HL-60 (cell line): ENCODE results near the gene PEX6.

Experiments
- DNase-seq, 2 experiments: peaks; one replicate each; pipeline ENCODE4 v3.0.0-alpha.2; 2010 to 2020; ENCODE audit warnings: low read depth in 1 of 2, low spot score in 1 of 2
- H3K27ac ChIP-seq: fragments of 250-450 bp; sonication (Bioruptor Pico); replicated peaks from 2 replicates; pipeline ENCODE4 v1.5.1; 2020; ENCODE audit warnings: mild to moderate bottlenecking, moderate library complexity
- H3K27me3 ChIP-seq: fragments of 250-450 bp; sonication (Bioruptor Pico); 2 replicates; pipeline ENCODE4 v1.5.1; 2021; ENCODE audit warnings: mild to moderate bottlenecking, moderate library complexity; ENCODE audit not compliant: insufficient read depth, poor library complexity, severe bottlenecking
- H3K4me3 ChIP-seq: replicated peaks from 2 replicates; pipeline ENCODE4 v1.5.1; 2011; ENCODE audit warnings: mild to moderate bottlenecking, control low read depth, low read length; ENCODE audit not compliant: insufficient read depth
- GABPA ChIP-seq: IDR thresholded peaks from 2 replicates; pipeline ENCODE4 v1.6.1; 2012; ENCODE audit warnings: low read depth
- POLR2AphosphoS5 ChIP-seq: IDR thresholded peaks from 2 replicates; pipeline ENCODE4 v1.6.1; 2012; ENCODE audit warnings: low read depth
- SPI1 ChIP-seq: IDR thresholded peaks from 2 replicates; pipeline ENCODE4 v1.6.1; 2012; ENCODE audit warnings: low read depth, mild to moderate bottlenecking, borderline replicate concordance
- TF ChIP-seq, protein P1 (sequence below): IDR thresholded peaks from one replicate; pipeline ENCODE4 v1.5.1; 2011; ENCODE audit warnings: low read length, control low read depth, inconsistent platforms; ENCODE audit not compliant: insufficient read depth
- TF ChIP-seq, protein P2 (sequence below): IDR thresholded peaks from 2 replicates; pipeline ENCODE4 v1.6.1; 2012; ENCODE audit warnings: low read depth; ENCODE audit not compliant: insufficient replicate concordance

PEX6 gene

GRCh38 chr6:43012364-43012763, 33.4 kb upstream of the PEX6 start:
- H3K27me3 ChIP-seq, result no peaks in the 10 kb centered on the region
- TF ChIP-seq SPI1 (no peak), GABPA (no peak), POLR2AphosphoS5 (no peak)
- TF ChIP-seq, protein P1, sequence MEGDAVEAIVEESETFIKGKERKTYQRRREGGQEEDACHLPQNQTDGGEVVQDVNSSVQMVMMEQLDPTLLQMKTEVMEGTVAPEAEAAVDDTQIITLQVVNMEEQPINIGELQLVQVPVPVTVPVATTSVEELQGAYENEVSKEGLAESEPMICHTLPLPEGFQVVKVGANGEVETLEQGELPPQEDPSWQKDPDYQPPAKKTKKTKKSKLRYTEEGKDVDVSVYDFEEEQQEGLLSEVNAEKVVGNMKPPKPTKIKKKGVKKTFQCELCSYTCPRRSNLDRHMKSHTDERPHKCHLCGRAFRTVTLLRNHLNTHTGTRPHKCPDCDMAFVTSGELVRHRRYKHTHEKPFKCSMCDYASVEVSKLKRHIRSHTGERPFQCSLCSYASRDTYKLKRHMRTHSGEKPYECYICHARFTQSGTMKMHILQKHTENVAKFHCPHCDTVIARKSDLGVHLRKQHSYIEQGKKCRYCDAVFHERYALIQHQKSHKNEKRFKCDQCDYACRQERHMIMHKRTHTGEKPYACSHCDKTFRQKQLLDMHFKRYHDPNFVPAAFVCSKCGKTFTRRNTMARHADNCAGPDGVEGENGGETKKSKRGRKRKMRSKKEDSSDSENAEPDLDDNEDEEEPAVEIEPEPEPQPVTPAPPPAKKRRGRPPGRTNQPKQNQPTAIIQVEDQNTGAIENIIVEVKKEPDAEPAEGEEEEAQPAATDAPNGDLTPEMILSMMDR, result no peak
- TF ChIP-seq, protein P2, sequence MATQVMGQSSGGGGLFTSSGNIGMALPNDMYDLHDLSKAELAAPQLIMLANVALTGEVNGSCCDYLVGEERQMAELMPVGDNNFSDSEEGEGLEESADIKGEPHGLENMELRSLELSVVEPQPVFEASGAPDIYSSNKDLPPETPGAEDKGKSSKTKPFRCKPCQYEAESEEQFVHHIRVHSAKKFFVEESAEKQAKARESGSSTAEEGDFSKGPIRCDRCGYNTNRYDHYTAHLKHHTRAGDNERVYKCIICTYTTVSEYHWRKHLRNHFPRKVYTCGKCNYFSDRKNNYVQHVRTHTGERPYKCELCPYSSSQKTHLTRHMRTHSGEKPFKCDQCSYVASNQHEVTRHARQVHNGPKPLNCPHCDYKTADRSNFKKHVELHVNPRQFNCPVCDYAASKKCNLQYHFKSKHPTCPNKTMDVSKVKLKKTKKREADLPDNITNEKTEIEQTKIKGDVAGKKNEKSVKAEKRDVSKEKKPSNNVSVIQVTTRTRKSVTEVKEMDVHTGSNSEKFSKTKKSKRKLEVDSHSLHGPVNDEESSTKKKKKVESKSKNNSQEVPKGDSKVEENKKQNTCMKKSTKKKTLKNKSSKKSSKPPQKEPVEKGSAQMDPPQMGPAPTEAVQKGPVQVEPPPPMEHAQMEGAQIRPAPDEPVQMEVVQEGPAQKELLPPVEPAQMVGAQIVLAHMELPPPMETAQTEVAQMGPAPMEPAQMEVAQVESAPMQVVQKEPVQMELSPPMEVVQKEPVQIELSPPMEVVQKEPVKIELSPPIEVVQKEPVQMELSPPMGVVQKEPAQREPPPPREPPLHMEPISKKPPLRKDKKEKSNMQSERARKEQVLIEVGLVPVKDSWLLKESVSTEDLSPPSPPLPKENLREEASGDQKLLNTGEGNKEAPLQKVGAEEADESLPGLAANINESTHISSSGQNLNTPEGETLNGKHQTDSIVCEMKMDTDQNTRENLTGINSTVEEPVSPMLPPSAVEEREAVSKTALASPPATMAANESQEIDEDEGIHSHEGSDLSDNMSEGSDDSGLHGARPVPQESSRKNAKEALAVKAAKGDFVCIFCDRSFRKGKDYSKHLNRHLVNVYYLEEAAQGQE, result no peak
- no peak for DNase-seq
- no peak overlapping the region for H3K4me3 ChIP-seq
- H3K27ac ChIP-seq, result no peak overlapping the region

- no peak overlapping the region for H3K27ac ChIP-seq
- H3K27me3 ChIP-seq, result no peaks in the 10 kb centered on the region
- DNase-seq, result no peak
- no peak overlapping the region for H3K4me3 ChIP-seq
- no peak for TF ChIP-seq GABPA
- TF ChIP-seq, protein P2, result no peak
- TF ChIP-seq, protein P1, result no peak
Observed at GRCh38 chr6:43011207-43011606, 32.2 kb upstream of the PEX6 start.

GRCh38 chr6:43009124-43009523, 30.1 kb upstream of the PEX6 start:
- peak in 1 of 2 experiments; percentile 53 for DNase-seq
- Histone ChIP-seq H3K27ac (no peak overlapping the region), H3K27me3 (no peaks in the 10 kb centered on the region), H3K4me3 (no peak overlapping the region)
- no peak for TF ChIP-seq SPI1
- TF ChIP-seq, protein P1, result peak; percentile 76

DNA sequence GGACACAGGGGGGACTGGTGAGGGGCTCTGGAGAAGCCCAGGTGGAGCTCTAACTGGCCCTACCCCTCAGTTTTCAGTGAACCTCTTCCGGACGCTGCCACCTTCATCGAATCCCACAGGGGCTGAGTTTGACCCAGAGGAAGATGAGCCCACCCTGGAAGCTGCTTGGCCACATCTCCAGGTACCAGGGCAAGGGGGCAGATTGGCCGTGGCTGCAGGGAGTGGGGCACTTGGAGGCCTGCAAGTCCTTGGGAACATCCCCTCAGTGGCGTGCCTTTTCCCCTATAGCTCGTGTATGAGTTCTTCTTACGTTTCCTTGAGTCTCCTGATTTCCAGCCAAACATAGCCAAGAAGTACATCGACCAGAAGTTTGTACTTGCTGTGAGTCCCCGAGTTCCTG, 28.1 kb upstream of the PEX6 start:
- no peaks in the 10 kb centered on the region for H3K27me3 ChIP-seq
- no peak overlapping the region for H3K27ac ChIP-seq
- H3K4me3 ChIP-seq, result no peak overlapping the region
- DNase-seq, result no peak
- TF ChIP-seq GABPA (no peak), SPI1 (no peak), POLR2AphosphoS5 (no peak)
- TF ChIP-seq, protein P1, result no peak
- TF ChIP-seq, protein P2, result no peak
